ENCODE results near the gene ACSS1. TPM values are rescaled to one million over a fixed set of nuclear protein-coding genes. Genes with fewer than 3 reads are reported as not detected.

The ACSS1 gene
- total RNA-seq, 2 donors from 2014 or later, result 25.6 to 26.4 TPM

- TF ChIP-seq CTCF (IDR thresholded peaks at IDR 0.05), result no peak
- H3K4me3 ChIP-seq, result peak within 1 kb of the TSS in 1 of 2 donors; percentile 14
- H3K4me1 ChIP-seq, result peaks cover 0 to 44% of the 10 kb centered on the region in 2 donors
- H3K27me3 ChIP-seq, result peaks cover 24 to 48% of the 10 kb centered on the region in 2 donors
- no peaks in the 10 kb centered on the region for H3K36me3 ChIP-seq
- DNase-seq (ENCODE audit: low spot score), result peak; percentile 30
- H3K9me3 ChIP-seq, result no peaks in the 10 kb centered on the region
- H3K27ac ChIP-seq, result no peak within 1 kb of the TSS
Observed at GRCh38 chr20:25081730-25082497, 24.0 kb upstream of the ACSS1 start, which contains the start of gene VSX1. TSS of gene VSX1 (minus strand) at chr20:25082141. CDS start at chr20:25082096, 45 bp downstream.

GRCh38 chr20:25081065-25081729 lies 23.3 kb upstream of the ACSS1 start:
- DNase-seq (ENCODE audit: low spot score), result peak; percentile 42
- no peak overlapping the region for H3K27ac ChIP-seq
- H3K4me1 ChIP-seq, result peaks cover 0 to 44% of the 10 kb centered on the region in 2 donors
- H3K27me3 ChIP-seq, result peaks cover 24 to 48% of the 10 kb centered on the region in 2 donors
- TF ChIP-seq CTCF (IDR thresholded peaks at IDR 0.05), result peak in 1 of 2 donors; percentile 12
- H3K4me3 ChIP-seq, result peak overlapping the region in 1 of 2 donors; percentile 14
- H3K9me3 ChIP-seq, result no peaks in the 10 kb centered on the region
- H3K36me3 ChIP-seq, result no peaks in the 10 kb centered on the region

GRCh38 chr20:25079171-25079570 lies 21.2 kb upstream of the ACSS1 start:
- TF ChIP-seq CTCF (IDR thresholded peaks at IDR 0.05), result no peak
- no peak overlapping the region for H3K27ac ChIP-seq
- no peaks in the 10 kb centered on the region for H3K36me3 ChIP-seq
- peaks cover 0 to 36% of the 10 kb centered on the region in 2 donors for H3K4me1 ChIP-seq
- H3K27me3 ChIP-seq, result peaks cover 13 to 34% of the 10 kb centered on the region in 2 donors
- no peak overlapping the region for H3K4me3 ChIP-seq
- DNase-seq (ENCODE audit: low spot score), result peak; percentile 4
- H3K9me3 ChIP-seq, result no peaks in the 10 kb centered on the region

- H3K27ac ChIP-seq, result no peak overlapping the region
- no peak for TF ChIP-seq CTCF (IDR thresholded peaks at IDR 0.05)
- H3K36me3 ChIP-seq, result no peaks in the 10 kb centered on the region
- H3K9me3 ChIP-seq, result no peaks in the 10 kb centered on the region
- peaks cover 0 to 31% of the 10 kb centered on the region in 2 donors for H3K4me1 ChIP-seq
- H3K4me3 ChIP-seq, result no peak overlapping the region
- DNase-seq (ENCODE audit: low spot score), result no peak
- H3K27me3 ChIP-seq, result peaks cover 10 to 29% of the 10 kb centered on the region in 2 donors
Observed at GRCh38 chr20:25078662-25079061, 20.7 kb upstream of the ACSS1 start.

DNA sequence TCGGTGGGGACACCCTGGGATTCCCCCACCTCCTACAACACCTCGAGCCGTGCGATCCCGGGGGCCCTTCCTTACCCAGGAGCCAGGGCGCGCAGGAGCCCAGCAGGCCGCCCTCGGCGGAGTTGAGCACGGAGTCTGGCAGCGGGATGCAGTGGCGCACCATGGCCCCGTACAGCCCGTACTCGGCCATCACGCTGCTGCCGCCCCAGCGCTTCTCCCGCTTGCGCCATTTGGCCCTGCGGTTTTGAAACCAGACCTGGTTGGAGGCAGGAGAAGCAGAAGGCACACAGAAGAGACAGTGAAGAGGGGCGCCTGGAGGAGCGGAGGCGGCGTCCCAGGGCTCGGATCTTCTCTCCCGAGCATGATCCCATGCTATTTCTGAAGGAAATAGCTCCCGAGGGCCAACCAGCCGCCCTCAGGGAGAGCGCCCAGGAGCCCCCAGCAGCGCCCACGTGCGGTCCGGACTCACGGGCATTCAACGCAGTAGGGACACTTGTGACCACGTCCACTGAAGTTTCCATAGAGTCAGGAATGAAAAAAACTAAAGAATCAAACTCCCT lies 19.8 kb upstream of the ACSS1 start:
- H3K9me3 ChIP-seq, result no peaks in the 10 kb centered on the region
- peak overlapping the region in 1 of 2 donors; percentile 40 for H3K4me3 ChIP-seq
- H3K36me3 ChIP-seq, result no peaks in the 10 kb centered on the region
- peaks cover 0 to 21% of the 10 kb centered on the region in 2 donors for H3K4me1 ChIP-seq
- peak; percentile 60 for DNase-seq (ENCODE audit: low spot score)
- H3K27ac ChIP-seq, result no peak overlapping the region
- H3K27me3 ChIP-seq, result peaks cover 3 to 20% of the 10 kb centered on the region in 2 donors
- no peak for TF ChIP-seq CTCF (IDR thresholded peaks at IDR 0.05)

Data from right atrium auricular region (tissue), 2 donors.